ENCODE measurements around the gene CHAC1.
"Not testable (repeated sequence)": the region's sequence is repeated elsewhere in the genome, so short reads cannot be mapped to it uniquely, and the experiment has no call there.

CHAC1 gene

GRCh38 chr15:40952301-40952900 is 870 bp upstream of the CHAC1 start:
- in situ Hi-C loops (cut with MboI; ENCODE audit: low pct_unique_long_range_greater_than_20kb, low sequenced_read_pairs, unreplicated experiment), result no loop called here
- DNase-seq (ENCODE audit: low spot score), result no peak
- TF ChIP-seq CTCF (IDR thresholded peaks at IDR 0.05; ENCODE audit: extremely low read depth, insufficient read depth, missing control alignments), result no peak

- DNase-seq (ENCODE audit: low spot score), result no peak
- TF ChIP-seq CTCF (IDR thresholded peaks at IDR 0.05; ENCODE audit: extremely low read depth, insufficient read depth, missing control alignments), result no peak
- in situ Hi-C loops (cut with MboI; ENCODE audit: low pct_unique_long_range_greater_than_20kb, low sequenced_read_pairs, unreplicated experiment), result no loop called here
These were observed 423 bp downstream of the CHAC1 start for GRCh38 chr15:40953713-40954074.

GRCh38 chr15:40954158-40954848 is 1.0 kb downstream of the CHAC1 start:
- DNase-seq (ENCODE audit: low spot score), result not testable (repeated sequence)

GRCh38 chr15:40955141-40955903 is 2.1 kb downstream of the CHAC1 start:
- TF ChIP-seq CTCF (IDR thresholded peaks at IDR 0.05; ENCODE audit: extremely low read depth, insufficient read depth, missing control alignments), result no peak
- DNase-seq (ENCODE audit: low spot score), result no peak
- in situ Hi-C loops (cut with MboI; ENCODE audit: low pct_unique_long_range_greater_than_20kb, low sequenced_read_pairs, unreplicated experiment), result no loop called here

More at GRCh38 chr15:40954158-40954848, 1.0 kb downstream of the CHAC1 start:
- in situ Hi-C loops (cut with MboI; ENCODE audit: low pct_unique_long_range_greater_than_20kb, low sequenced_read_pairs, unreplicated experiment), result not testable (repeated sequence)

GRCh38 chr15:40955930-40956540 is 2.8 kb downstream of the CHAC1 start:
- no peak for DNase-seq (ENCODE audit: low spot score)
- TF ChIP-seq CTCF (IDR thresholded peaks at IDR 0.05; ENCODE audit: extremely low read depth, insufficient read depth, missing control alignments), result no peak
- in situ Hi-C loops (cut with MboI; ENCODE audit: low pct_unique_long_range_greater_than_20kb, low sequenced_read_pairs, unreplicated experiment), result no loop called here

- in situ Hi-C loops (cut with MboI; ENCODE audit: low pct_unique_long_range_greater_than_20kb, low sequenced_read_pairs, unreplicated experiment), result no loop called here
- no peak for DNase-seq (ENCODE audit: low spot score)
- TF ChIP-seq CTCF (IDR thresholded peaks at IDR 0.05; ENCODE audit: extremely low read depth, insufficient read depth, missing control alignments), result no peak
These were observed 3.3 kb downstream of the CHAC1 start for GRCh38 chr15:40956541-40956982.
